Measurements from ENCODE around the gene TPRX2.
"Not testable (repeated sequence)": the region's sequence is repeated elsewhere in the genome, so short reads cannot be mapped to it uniquely, and the experiment has no call there.

The TPRX2 gene

GRCh38 chr19:47832723-47833122 is 26.3 kb upstream of the TPRX2 start:
- no CpG with 5 or more reads among the region's 4 CpGs for whole genome bisulfite sequencing (ENCODE audit: insufficient coverage, insufficient read length)
- no peaks in the 10 kb centered on the region for H3K27me3 ChIP-seq (ENCODE audit: control insufficient read depth, insufficient read depth, low read length)
- DNase-seq (ENCODE audit: low read depth, low spot score) = no peak
- H3K9me3 ChIP-seq (ENCODE audit: control insufficient read depth, insufficient read depth, low read length) = no peaks in the 10 kb centered on the region
- H3K27ac ChIP-seq (ENCODE audit: low read length) = no peak overlapping the region
- H3K36me3 ChIP-seq (ENCODE audit: control insufficient read depth, insufficient read depth, low read length) = no peaks in the 10 kb centered on the region
- no peaks in the 10 kb centered on the region for H3K4me1 ChIP-seq (ENCODE audit: control insufficient read depth, insufficient read depth, low read length)
- no peak overlapping the region for H3K4me3 ChIP-seq (ENCODE audit: low read length)

GRCh38 chr19:47836038-47836437 is 23.0 kb upstream of the TPRX2 start:
- Histone ChIP-seq H3K27ac (ENCODE audit: low read length) (no peak overlapping the region), H3K27me3 (ENCODE audit: control insufficient read depth, insufficient read depth, low read length) (no peaks in the 10 kb centered on the region), H3K9me3 (ENCODE audit: control insufficient read depth, insufficient read depth, low read length) (no peaks in the 10 kb centered on the region), H3K4me1 (ENCODE audit: control insufficient read depth, insufficient read depth, low read length) (0 out of 2 replicates have a peak, but pooled peaks cover 1% of the 10 kb centered on the region), H3K36me3 (ENCODE audit: control insufficient read depth, insufficient read depth, low read length) (no peaks in the 10 kb centered on the region), H3K4me3 (ENCODE audit: low read length) (no peak overlapping the region)
- DNase-seq (ENCODE audit: low read depth, low spot score) = no peak
- no CpG with 5 or more reads among the region's 8 CpGs for WGBS (ENCODE audit: insufficient coverage, insufficient read length)

DNA sequence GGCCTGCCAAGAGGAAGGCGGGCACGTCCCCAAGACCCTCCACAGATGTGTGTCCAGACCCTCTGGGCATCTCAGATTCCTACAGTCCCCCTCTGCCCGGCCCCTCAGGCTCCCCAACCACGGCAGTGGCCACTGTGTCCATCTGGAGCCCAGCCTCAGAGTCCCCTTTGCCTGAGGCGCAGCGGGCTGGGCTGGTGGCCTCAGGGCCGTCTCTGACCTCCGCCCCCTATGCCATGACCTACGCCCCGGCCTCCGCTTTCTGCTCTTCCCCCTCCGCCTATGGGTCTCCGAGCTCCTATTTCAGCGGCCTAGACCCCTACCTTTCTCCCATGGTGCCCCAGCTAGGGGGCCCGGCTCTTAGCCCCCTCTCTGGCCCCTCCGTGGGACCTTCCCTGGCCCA is 19.6 kb upstream of the TPRX2 start:
- H3K27me3 ChIP-seq (ENCODE audit: control insufficient read depth, insufficient read depth, low read length) = no peaks in the 10 kb centered on the region
- no CpG with 5 or more reads among the region's 16 CpGs for WGBS (ENCODE audit: insufficient coverage, insufficient read length)
- H3K9me3 ChIP-seq (ENCODE audit: control insufficient read depth, insufficient read depth, low read length) = no peaks in the 10 kb centered on the region
- 0 out of 2 replicates have a peak, but pooled peaks cover 3% of the 10 kb centered on the region for H3K4me1 ChIP-seq (ENCODE audit: control insufficient read depth, insufficient read depth, low read length)
- no peak overlapping the region for H3K27ac ChIP-seq (ENCODE audit: low read length)
- H3K4me3 ChIP-seq (ENCODE audit: low read length) = no peak overlapping the region
- no peak for DNase-seq (ENCODE audit: low read depth, low spot score)
- no peaks in the 10 kb centered on the region for H3K36me3 ChIP-seq (ENCODE audit: control insufficient read depth, insufficient read depth, low read length)

- no peak for DNase-seq (ENCODE audit: low read depth, low spot score)
- no peaks in the 10 kb centered on the region for H3K27me3 ChIP-seq (ENCODE audit: control insufficient read depth, insufficient read depth, low read length)
- H3K4me1 ChIP-seq (ENCODE audit: control insufficient read depth, insufficient read depth, low read length) = 0 out of 2 replicates have a peak, but pooled peaks cover 3% of the 10 kb centered on the region
- no peak overlapping the region for H3K27ac ChIP-seq (ENCODE audit: low read length)
- no CpG with 5 or more reads among the region's 10 CpGs for WGBS (ENCODE audit: insufficient coverage, insufficient read length)
- no peaks in the 10 kb centered on the region for H3K36me3 ChIP-seq (ENCODE audit: control insufficient read depth, insufficient read depth, low read length)
- H3K9me3 ChIP-seq (ENCODE audit: control insufficient read depth, insufficient read depth, low read length) = no peaks in the 10 kb centered on the region
- no peak overlapping the region; the same call in 1 of the 2 replicates for H3K4me3 ChIP-seq (ENCODE audit: low read length)
Observed at GRCh38 chr19:47839913-47840312, 19.1 kb upstream of the TPRX2 start.

- no CpG with 5 or more reads among the region's 5 CpGs for WGBS (ENCODE audit: insufficient coverage, insufficient read length)
- Histone ChIP-seq H3K9me3 (ENCODE audit: control insufficient read depth, insufficient read depth, low read length) (no peaks in the 10 kb centered on the region), H3K27ac (ENCODE audit: low read length) (no peak overlapping the region), H3K27me3 (ENCODE audit: control insufficient read depth, insufficient read depth, low read length) (no peaks in the 10 kb centered on the region), H3K4me3 (ENCODE audit: low read length) (no peak overlapping the region), H3K4me1 (ENCODE audit: control insufficient read depth, insufficient read depth, low read length) (0 out of 2 replicates have a peak, but pooled peaks cover 3% of the 10 kb centered on the region), H3K36me3 (ENCODE audit: control insufficient read depth, insufficient read depth, low read length) (no peaks in the 10 kb centered on the region)
- DNase-seq (ENCODE audit: low read depth, low spot score) = no peak
Observed at GRCh38 chr19:47842941-47843340, 16.1 kb upstream of the TPRX2 start.

DNA sequence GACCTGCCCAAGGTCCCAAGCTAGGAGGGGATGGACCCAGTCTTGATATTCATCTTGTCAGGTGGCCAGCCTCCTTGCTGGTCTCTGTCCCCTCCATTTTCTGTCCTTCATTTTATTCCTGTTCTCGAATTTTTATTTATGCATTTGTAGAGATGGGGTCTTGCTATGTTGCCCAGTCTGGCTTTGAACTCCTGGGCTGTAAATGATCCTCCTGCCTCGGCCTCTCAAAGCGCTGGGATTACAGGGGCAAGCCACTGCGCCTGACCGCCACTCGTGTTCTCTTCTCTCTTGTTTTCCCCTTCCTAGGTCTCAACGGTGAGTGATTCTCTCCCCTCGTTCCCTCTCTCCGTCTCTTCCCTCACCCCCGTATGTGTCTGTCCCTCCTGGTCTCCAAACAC is 10.6 kb upstream of the TPRX2 start:
- no peaks in the 10 kb centered on the region for H3K9me3 ChIP-seq (ENCODE audit: control insufficient read depth, insufficient read depth, low read length)
- no peak overlapping the region for H3K27ac ChIP-seq (ENCODE audit: low read length)
- WGBS (ENCODE audit: insufficient coverage, insufficient read length) = no CpG with 5 or more reads among the region's 10 CpGs
- no peaks in the 10 kb centered on the region for H3K36me3 ChIP-seq (ENCODE audit: control insufficient read depth, insufficient read depth, low read length)
- H3K27me3 ChIP-seq (ENCODE audit: control insufficient read depth, insufficient read depth, low read length) = no peaks in the 10 kb centered on the region
- DNase-seq (ENCODE audit: low read depth, low spot score) = no peak
- H3K4me3 ChIP-seq (ENCODE audit: low read length) = peak overlapping the region; percentile 2; the same call in 1 of the 2 replicates
- no peaks in the 10 kb centered on the region for H3K4me1 ChIP-seq (ENCODE audit: control insufficient read depth, insufficient read depth, low read length)

DNA sequence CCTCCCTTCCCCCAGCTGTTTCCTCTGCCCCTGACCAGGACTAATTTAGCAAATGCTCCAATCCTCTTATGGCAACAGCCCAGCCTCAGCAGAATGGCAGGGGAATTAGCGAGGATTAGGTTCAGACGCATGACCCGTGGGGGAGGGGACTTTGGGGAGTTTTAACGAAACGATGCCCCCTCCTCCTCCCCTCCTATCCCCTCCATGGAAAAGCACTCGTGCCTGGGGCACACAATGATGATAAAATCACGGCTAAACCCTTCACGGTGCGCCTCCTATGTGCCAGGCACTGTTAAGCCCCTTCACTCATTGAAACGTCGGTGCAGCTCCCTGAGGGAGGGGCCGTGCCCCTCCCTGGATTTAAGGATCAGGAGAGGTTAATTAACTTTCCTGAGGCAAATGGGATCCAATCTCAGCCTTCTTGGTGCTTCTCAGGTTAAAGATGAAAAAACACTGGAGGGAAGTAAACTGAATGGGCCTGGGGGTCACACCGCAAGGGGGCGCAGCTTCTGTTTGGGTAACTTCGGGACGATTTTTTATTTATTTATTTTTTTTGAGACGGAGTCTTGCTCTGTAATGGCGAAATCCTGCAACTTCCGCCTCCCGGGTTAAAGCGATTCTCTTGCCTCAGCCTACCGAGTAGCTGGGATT is 10.1 kb upstream of the TPRX2 start:
- H3K27ac ChIP-seq (ENCODE audit: low read length) = no peak overlapping the region
- DNase-seq (ENCODE audit: low read depth, low spot score) = no peak
- peak overlapping the region; percentile 2; the same call in 1 of the 2 replicates for H3K4me3 ChIP-seq (ENCODE audit: low read length)
- WGBS (ENCODE audit: insufficient coverage, insufficient read length) = no CpG with 5 or more reads among the region's 22 CpGs
- H3K4me1 ChIP-seq (ENCODE audit: control insufficient read depth, insufficient read depth, low read length) = no peaks in the 10 kb centered on the region
- H3K9me3 ChIP-seq (ENCODE audit: control insufficient read depth, insufficient read depth, low read length) = no peaks in the 10 kb centered on the region
- H3K36me3 ChIP-seq (ENCODE audit: control insufficient read depth, insufficient read depth, low read length) = no peaks in the 10 kb centered on the region
- H3K27me3 ChIP-seq (ENCODE audit: control insufficient read depth, insufficient read depth, low read length) = no peaks in the 10 kb centered on the region

- WGBS (ENCODE audit: insufficient coverage, insufficient read length) = no CpG with 5 or more reads among the region's 5 CpGs
Observed at GRCh38 chr19:47853003-47853402, 6.0 kb upstream of the TPRX2 start.

DNA sequence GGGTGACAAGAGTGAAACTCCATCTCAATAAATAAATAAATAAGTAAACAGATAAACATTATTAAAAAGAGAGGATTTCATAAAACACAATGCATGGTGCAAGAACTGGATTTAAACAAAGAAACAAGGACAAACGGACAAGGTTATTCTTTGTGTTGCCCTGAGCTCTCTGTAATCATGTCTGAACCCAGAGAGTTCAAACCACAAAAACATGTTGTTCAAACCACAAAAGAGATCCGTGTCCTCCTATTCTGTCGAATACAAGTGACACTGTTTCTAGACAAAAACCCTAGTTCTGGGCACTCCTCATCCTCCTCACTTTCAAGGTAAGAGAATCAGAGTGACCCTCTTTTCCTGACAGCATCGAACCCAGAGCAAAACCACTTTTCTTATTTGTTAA is 4.6 kb upstream of the TPRX2 start:
- WGBS (ENCODE audit: insufficient coverage, insufficient read length) = 100% methylated on average over 1 of the region's 4 CpGs
- Histone ChIP-seq H3K27ac (ENCODE audit: low read length) (no peak overlapping the region), H3K4me3 (ENCODE audit: low read length) (no peak overlapping the region), H3K4me1 (ENCODE audit: control insufficient read depth, insufficient read depth, low read length) (no peaks in the 10 kb centered on the region), H3K27me3 (ENCODE audit: control insufficient read depth, insufficient read depth, low read length) (no peaks in the 10 kb centered on the region), H3K9me3 (ENCODE audit: control insufficient read depth, insufficient read depth, low read length) (no peaks in the 10 kb centered on the region), H3K36me3 (ENCODE audit: control insufficient read depth, insufficient read depth, low read length) (no peaks in the 10 kb centered on the region)
- no peak for DNase-seq (ENCODE audit: low read depth, low spot score)

More at GRCh38 chr19:47853003-47853402, 6.0 kb upstream of the TPRX2 start:
- no peak overlapping the region for H3K4me3 ChIP-seq (ENCODE audit: low read length)
- no peaks in the 10 kb centered on the region for H3K27me3 ChIP-seq (ENCODE audit: control insufficient read depth, insufficient read depth, low read length)
- no peaks in the 10 kb centered on the region for H3K36me3 ChIP-seq (ENCODE audit: control insufficient read depth, insufficient read depth, low read length)
- DNase-seq (ENCODE audit: low read depth, low spot score) = no peak
- H3K27ac ChIP-seq (ENCODE audit: low read length) = no peak overlapping the region
- no peaks in the 10 kb centered on the region for H3K4me1 ChIP-seq (ENCODE audit: control insufficient read depth, insufficient read depth, low read length)
- no peaks in the 10 kb centered on the region for H3K9me3 ChIP-seq (ENCODE audit: control insufficient read depth, insufficient read depth, low read length)

DNA sequence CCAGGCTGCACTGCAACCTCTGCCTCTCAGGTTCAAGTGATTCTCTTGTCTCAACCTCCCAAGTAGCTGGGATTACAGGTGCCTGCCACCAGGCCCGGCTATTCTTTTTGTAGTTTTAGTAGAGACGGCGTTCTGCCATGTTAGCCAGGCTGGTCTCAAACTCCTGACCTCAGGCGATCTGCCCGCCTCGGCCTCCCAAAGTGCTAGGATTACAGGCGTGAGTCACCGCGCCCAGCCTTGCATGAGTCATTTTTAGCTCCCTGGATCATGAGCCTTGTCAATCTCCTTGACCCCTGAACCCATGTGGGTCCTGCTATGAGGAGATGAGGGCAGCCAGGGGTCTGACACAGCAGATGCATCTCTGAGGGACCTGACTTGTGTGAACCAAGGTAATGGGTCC is 804 bp upstream of the TPRX2 start:
- H3K27me3 ChIP-seq (ENCODE audit: control insufficient read depth, insufficient read depth, low read length); DNase-seq (ENCODE audit: low read depth, low spot score); H3K4me1 ChIP-seq (ENCODE audit: control insufficient read depth, insufficient read depth, low read length); H3K4me3 ChIP-seq (ENCODE audit: low read length); H3K27ac ChIP-seq (ENCODE audit: low read length); H3K36me3 ChIP-seq (ENCODE audit: control insufficient read depth, insufficient read depth, low read length); H3K9me3 ChIP-seq (ENCODE audit: control insufficient read depth, insufficient read depth, low read length): not testable (repeated sequence)
- no CpG with 5 or more reads among the region's 9 CpGs for WGBS (ENCODE audit: insufficient coverage, insufficient read length)

- DNase-seq (ENCODE audit: low read depth, low spot score); H3K4me1 ChIP-seq (ENCODE audit: control insufficient read depth, insufficient read depth, low read length); H3K27ac ChIP-seq (ENCODE audit: low read length); H3K4me3 ChIP-seq (ENCODE audit: low read length); H3K9me3 ChIP-seq (ENCODE audit: control insufficient read depth, insufficient read depth, low read length); H3K36me3 ChIP-seq (ENCODE audit: control insufficient read depth, insufficient read depth, low read length); H3K27me3 ChIP-seq (ENCODE audit: control insufficient read depth, insufficient read depth, low read length): not testable (repeated sequence)
- WGBS (ENCODE audit: insufficient coverage, insufficient read length) = no CpG with 5 or more reads among the region's 17 CpGs
Observed at GRCh38 chr19:47859838-47860237, 803 bp downstream of the TPRX2 start.

Data from iPS DF 6.9 (cell line).